Lung microvascular endothelial cell (primary cell): Measurements from ENCODE around the gene ACACB. TPM values are rescaled to one million over a fixed set of nuclear protein-coding genes. Genes with fewer than 3 reads are reported as not detected.

Source experiments
- DNase-seq, 2 donors: peaks; one replicate each; pipeline versions ENCODE4 v3.0.0 to v3.0.0-alpha.2; 2010; ENCODE audit warnings: low read depth in 2 of 2
- total RNA-seq: library from RNA; depleted of rRNA; stranded (reverse); fragments of >200 nt; gene quantifications from 2 replicates; pipeline ENCODE4 v1.2.1, GENCODE V29; 2014

ACACB gene
- total RNA-seq, 1 donor from 2014 or later = 3.4 TPM

GRCh38 chr12:109299849-109300248 is 183.5 kb downstream of the ACACB start:
- no peak for DNase-seq

GRCh38 chr12:109301643-109302168 is 185.3 kb downstream of the ACACB start:
- no peak for DNase-seq

- DNase-seq = no peak
These were observed 186.0 kb downstream of the ACACB start for GRCh38 chr12:109302358-109302757.

- no peak for DNase-seq
These were observed 186.4 kb downstream of the ACACB start for GRCh38 chr12:109302770-109303169.

GRCh38 chr12:109304485-109304884 is 188.1 kb downstream of the ACACB start:
- DNase-seq = no peak

- DNase-seq = no peak
These were observed 189.2 kb downstream of the ACACB start for GRCh38 chr12:109305547-109305946.

GRCh38 chr12:109307051-109307450 is 190.7 kb downstream of the ACACB start:
- no peak for DNase-seq

- DNase-seq = no peak
These were observed 192.4 kb downstream of the ACACB start, which contains the start of gene FOXN4 for GRCh38 chr12:109308534-109309380. FOXN4 (minus strand) TSS chr12:109309284; CDS start chr12:109308321, 963 bp downstream.

- no peak for DNase-seq
These were observed 193.2 kb downstream of the ACACB start for GRCh38 chr12:109309381-109310246.

GRCh38 chr12:109310247-109311125 is 194.1 kb downstream of the ACACB start:
- no peak for DNase-seq

Other genes starting within 250 kb of the ACACB start
- gene DAO, start 236.5 kb upstream of the ACACB start, total RNA-seq = not detected in 2 replicates
- gene SVOP, start 95.5 kb upstream of the ACACB start, total RNA-seq = not detected in 2 replicates
- 4.8 and 5.7 TPM in 2 replicates for gene USP30, start 64.0 kb upstream of the ACACB start, total RNA-seq
- 5.4 and 5.9 TPM in 2 replicates for gene ALKBH2, start 23.1 kb upstream of the ACACB start, total RNA-seq
- gene UNG, start 19.0 kb upstream of the ACACB start, total RNA-seq = 17.7 and 22.0 TPM in 2 replicates
- gene FOXN4, start 192.7 kb downstream of the ACACB start, total RNA-seq = not detected in 2 replicates
- gene MYO1H, start 231.3 kb downstream of the ACACB start, total RNA-seq = not detected in 2 replicates